Activated CD4-positive, alpha-beta T cell treated with anti-CD3 and anti-CD28 coated beads for 36 hours (primary cell): ENCODE results near the gene PNMA8B. TPM values are rescaled to one million over a fixed set of nuclear protein-coding genes. Genes with fewer than 3 reads are reported as not detected.

ENCODE experiments used
- ATAC-seq: fragments of 200-7000 bp; cut with Tn5 transposase; one replicate; pipeline ENCODE4 v1.10.0; 2021; ENCODE audit warnings: mild to moderate bottlenecking, moderate library complexity
- CTCF ChIA-PET: fragments of 350-600 bp; sonication (Branson Sonifier 250); formaldehyde crosslinking; loops from one replicate; lab custom pipeline; 2021; ENCODE audit warnings: antibody characterized with exemption; lab: Charles Lee
- POLR2A ChIA-PET: fragments of 350-600 bp; sonication (Branson Sonifier 250); formaldehyde crosslinking; loops from one replicate; lab custom pipeline; 2021; ENCODE audit warnings: antibody characterized with exemption, inconsistent platforms; lab: Charles Lee
- DNase-seq: peaks from one replicate; pipeline ENCODE4 v3.0.0-alpha.2; 2020
- H3K27ac Mint-ChIP-seq: one replicate; pipeline ENCODE4 v1.8.0; 2021; ENCODE audit warnings: mixed read lengths
- H3K27me3 Mint-ChIP-seq: one replicate; pipeline ENCODE4 v1.8.0; 2021; ENCODE audit warnings: mixed read lengths
- H3K36me3 Mint-ChIP-seq: one replicate; pipeline ENCODE4 v1.8.0; 2021; ENCODE audit warnings: low read depth, mixed read lengths
- H3K4me1 Mint-ChIP-seq: one replicate; pipeline ENCODE4 v1.8.0; 2021; ENCODE audit warnings: mixed read lengths
- H3K4me3 Mint-ChIP-seq: one replicate; pipeline ENCODE4 v1.8.0; 2021; ENCODE audit warnings: mild to moderate bottlenecking, moderate library complexity, mixed read lengths
- H3K9me3 Mint-ChIP-seq: one replicate; pipeline ENCODE4 v1.8.0; 2021; ENCODE audit warnings: low read depth, mixed read lengths
- intact Hi-C, 2 experiments: fragments of 100-400 bp; cut with DNase I in 1 of 2; cut with micrococcal nuclease in 1 of 2; formaldehyde crosslinking; loops; one replicate each; pipeline versions ENCODE4 v1.14.2 to v1.15.1; 2022 to 2024; cut with DNase I, micrococcal nuclease
- total RNA-seq, 2 experiments: library from RNA; stranded (reverse); gene quantifications; one replicate each; pipeline ENCODE4 v1.2.3, GENCODE V29; 2021

The PNMA8B gene
- total RNA-seq, 2 experiments from 2014 or later = 0.07 to 0.14 TPM

DNA sequence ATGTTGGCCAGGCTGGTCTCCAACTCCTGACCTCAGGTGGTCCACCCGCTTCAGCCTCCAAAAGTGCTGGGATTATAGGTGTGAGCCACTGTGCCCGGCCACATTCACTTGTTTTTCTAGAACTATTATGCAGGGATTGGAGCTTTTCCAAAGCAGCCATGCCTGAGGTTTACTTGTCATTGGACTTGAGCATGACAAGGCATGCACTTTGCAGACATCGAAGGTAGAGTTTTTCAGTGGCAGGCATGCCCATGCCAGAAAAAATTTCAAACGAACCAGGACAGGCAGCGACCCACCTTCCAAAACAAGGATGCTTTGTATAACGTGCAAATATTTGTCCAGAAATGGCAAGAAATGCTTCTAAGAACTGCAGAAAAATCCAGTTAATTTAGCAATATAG lies 42.0 kb downstream of the PNMA8B start:
- Mint-ChIP-seq H3K36me3 (peaks cover 3% of the 10 kb centered on the region), H3K27me3 (peaks cover 15% of the 10 kb centered on the region), H3K4me1 (no peaks in the 10 kb centered on the region), H3K9me3 (peaks cover 8% of the 10 kb centered on the region), H3K4me3 (no peak overlapping the region), H3K27ac (no peak overlapping the region)
- intact Hi-C loops = no loop called here
- POLR2A ChIA-PET = no interaction called here
- CTCF ChIA-PET = no interaction called here
- DNase-seq = no peak
- ATAC-seq = no peak

DNA sequence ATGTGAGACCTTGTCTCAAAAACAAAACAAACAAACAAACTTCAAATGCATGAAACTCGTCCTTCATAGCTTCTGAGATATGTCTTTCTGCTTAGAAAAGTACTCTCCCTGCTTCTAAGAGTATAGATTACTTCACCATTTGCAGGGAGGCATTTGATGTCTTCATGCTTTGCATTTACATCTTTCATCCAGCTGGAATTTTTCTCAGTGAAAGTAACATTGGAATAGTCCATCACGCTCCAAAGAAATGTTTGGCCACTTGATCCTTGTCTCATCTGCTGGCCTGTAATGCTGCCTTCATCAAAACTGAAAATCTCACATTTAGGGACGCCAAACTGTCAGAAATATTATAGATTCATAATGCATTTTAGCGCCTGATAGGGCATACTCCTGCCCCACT lies 43.5 kb downstream of the PNMA8B start:
- DNase-seq (no peak), ATAC-seq (no peak)
- Mint-ChIP-seq H3K9me3 (peaks cover 8% of the 10 kb centered on the region), H3K27ac (no peak overlapping the region), H3K27me3 (peaks cover 12% of the 10 kb centered on the region), H3K4me1 (no peaks in the 10 kb centered on the region), H3K36me3 (peaks cover 3% of the 10 kb centered on the region), H3K4me3 (no peak overlapping the region)
- POLR2A ChIA-PET = no interaction called here
- intact Hi-C loops = no loop called here
- CTCF ChIA-PET = interaction anchor here (0.5 to 0.6 kb wide), 2 partner anchors 36 to 155 kb away, joined by 3 to 4 read pairs; no protein-coding TSS in a partner anchor

DNA sequence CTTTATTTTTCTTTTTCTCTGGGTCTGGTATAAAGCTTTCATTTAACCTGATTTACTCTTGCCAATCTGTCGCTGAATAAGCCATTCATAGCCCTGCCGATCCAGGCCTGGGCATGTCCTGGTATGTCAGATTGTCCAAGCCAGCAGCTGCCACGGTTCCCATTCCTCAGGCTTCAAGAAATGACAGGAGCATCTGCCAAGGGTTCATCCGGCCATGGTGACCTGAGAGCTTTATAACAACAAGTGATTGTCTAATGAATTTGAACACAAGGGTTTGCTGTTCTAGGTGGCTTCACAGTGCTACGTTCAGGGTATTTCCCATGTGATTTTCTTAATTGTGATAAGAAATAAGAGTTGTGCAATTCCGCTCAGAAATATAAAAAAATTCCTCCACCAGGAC lies 44.3 kb downstream of the PNMA8B start:
- no peak for DNase-seq
- peaks cover 3% of the 10 kb centered on the region for H3K36me3 Mint-ChIP-seq
- peaks cover 12% of the 10 kb centered on the region for H3K27me3 Mint-ChIP-seq
- H3K4me1 Mint-ChIP-seq = no peaks in the 10 kb centered on the region
- H3K9me3 Mint-ChIP-seq = peaks cover 8% of the 10 kb centered on the region
- no peak for ATAC-seq
- no peak overlapping the region for H3K27ac Mint-ChIP-seq
- intact Hi-C loops = no loop called here
- CTCF ChIA-PET = interaction anchor here (0.6 kb wide), 1 partner anchor 83 kb away, joined by 3 read pairs; no protein-coding TSS in a partner anchor
- POLR2A ChIA-PET = no interaction called here
- H3K4me3 Mint-ChIP-seq = no peak overlapping the region

DNA sequence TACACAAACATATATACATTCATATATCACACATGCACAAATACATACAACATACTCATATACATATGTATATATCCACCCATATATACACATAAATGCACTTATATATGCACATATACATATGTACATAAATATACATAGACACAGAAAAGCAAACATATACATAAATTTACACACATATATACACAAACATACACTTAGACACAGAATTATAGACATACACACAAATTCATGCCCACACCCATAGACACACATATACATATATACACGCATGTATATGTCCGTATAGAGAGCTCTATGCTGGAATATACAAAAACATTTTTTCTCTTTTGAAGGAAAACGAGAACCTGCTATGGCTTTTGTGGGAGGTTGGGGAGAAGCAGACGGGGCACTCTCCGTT lies 44.9 kb downstream of the PNMA8B start:
- ChIA-PET CTCF (no interaction called here), POLR2A (no interaction called here)
- DNase-seq = no peak
- Mint-ChIP-seq H3K4me1 (no peaks in the 10 kb centered on the region), H3K36me3 (peaks cover 3% of the 10 kb centered on the region), H3K27ac (no peak overlapping the region), H3K9me3 (peaks cover 8% of the 10 kb centered on the region), H3K4me3 (no peak overlapping the region), H3K27me3 (peaks cover 13% of the 10 kb centered on the region)
- intact Hi-C loops = no loop called here
- no peak for ATAC-seq

DNA sequence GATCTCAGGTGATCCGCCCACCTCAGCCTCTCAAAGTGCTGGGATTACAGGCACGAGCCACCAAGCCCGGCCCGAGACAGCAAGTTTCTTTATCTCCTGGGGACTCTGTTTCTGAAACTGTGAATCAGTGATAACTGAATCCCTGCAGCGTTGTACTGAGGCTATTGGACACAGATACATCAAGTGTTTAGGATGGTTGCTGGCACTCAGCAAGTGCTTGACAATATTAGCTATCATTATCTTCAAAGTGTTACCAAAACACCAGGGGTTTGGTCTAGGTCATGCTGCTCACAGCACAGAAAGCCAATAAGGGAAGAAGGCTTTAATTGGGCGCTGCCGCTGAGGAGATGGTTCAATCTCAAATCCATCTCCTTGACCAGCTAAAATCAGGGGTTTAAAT lies 46.4 kb downstream of the PNMA8B start:
- Mint-ChIP-seq H3K27me3 (peaks cover 14% of the 10 kb centered on the region), H3K27ac (no peak overlapping the region), H3K4me1 (no peaks in the 10 kb centered on the region), H3K4me3 (no peak overlapping the region), H3K9me3 (peaks cover 8% of the 10 kb centered on the region), H3K36me3 (peaks cover 3% of the 10 kb centered on the region)
- ChIA-PET POLR2A (no interaction called here), CTCF (no interaction called here)
- DNase-seq = no peak
- ATAC-seq = no peak
- intact Hi-C loops = no loop called here

DNA sequence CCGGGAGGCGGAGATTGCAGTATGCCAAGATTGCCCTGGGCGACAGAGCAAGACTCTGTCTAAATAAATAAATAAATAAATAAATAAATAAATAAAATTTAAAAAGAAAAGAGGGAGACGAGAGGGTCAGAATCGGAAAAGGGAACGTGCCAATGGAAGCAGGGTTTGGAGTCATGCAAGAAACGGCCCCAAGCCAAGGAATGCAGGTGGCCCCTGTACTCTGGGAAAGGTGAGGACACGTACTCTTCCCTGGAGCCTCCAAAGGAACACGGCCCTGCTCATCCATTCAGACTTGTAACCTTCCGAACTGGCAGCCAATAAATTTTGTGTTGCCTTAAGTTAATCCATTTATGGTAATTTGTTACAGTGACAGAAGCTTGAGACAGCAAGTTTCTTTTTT lies 47.1 kb downstream of the PNMA8B start:
- CTCF ChIA-PET = no interaction called here
- H3K27ac Mint-ChIP-seq = no peak overlapping the region

DNA sequence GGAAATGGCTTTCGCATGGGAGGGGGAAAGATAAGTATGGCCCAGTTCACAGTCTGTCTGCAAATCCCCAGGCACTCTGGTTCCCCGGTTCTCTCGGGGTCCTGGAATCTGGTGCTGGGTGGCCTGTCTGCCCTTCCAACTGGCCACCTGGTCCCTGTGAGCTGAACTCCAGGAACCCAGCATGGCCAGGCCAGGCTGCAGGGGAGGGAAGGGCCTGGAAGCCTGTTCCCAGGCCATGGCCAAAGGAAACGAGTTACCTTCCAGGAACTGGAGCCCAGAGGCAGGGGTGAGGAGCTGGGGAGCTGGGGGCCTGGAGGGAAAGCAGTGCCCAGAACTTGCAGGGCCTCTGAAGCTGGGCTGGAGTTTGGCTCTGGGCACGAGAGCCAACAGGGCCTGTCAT lies 47.8 kb downstream of the PNMA8B start:
- H3K27me3 Mint-ChIP-seq = peaks cover 14% of the 10 kb centered on the region
- intact Hi-C loops = no loop called here
- no peak overlapping the region for H3K27ac Mint-ChIP-seq
- POLR2A ChIA-PET = no interaction called here
- no peak for DNase-seq
- CTCF ChIA-PET = no interaction called here
- no peaks in the 10 kb centered on the region for H3K4me1 Mint-ChIP-seq
- H3K4me3 Mint-ChIP-seq = no peak overlapping the region
- peaks cover 8% of the 10 kb centered on the region for H3K9me3 Mint-ChIP-seq
- H3K36me3 Mint-ChIP-seq = peaks cover 3% of the 10 kb centered on the region
- ATAC-seq = no peak

More for the DNA sequence above, 47.1 kb downstream of the PNMA8B start:
- POLR2A ChIA-PET = no interaction called here
- peaks cover 3% of the 10 kb centered on the region for H3K36me3 Mint-ChIP-seq
- DNase-seq (no peak), ATAC-seq (no peak)
- H3K27me3 Mint-ChIP-seq = peaks cover 14% of the 10 kb centered on the region
- H3K4me3 Mint-ChIP-seq = no peak overlapping the region
- no peaks in the 10 kb centered on the region for H3K4me1 Mint-ChIP-seq
- intact Hi-C loops = no loop called here
- H3K9me3 Mint-ChIP-seq = peaks cover 8% of the 10 kb centered on the region

DNA sequence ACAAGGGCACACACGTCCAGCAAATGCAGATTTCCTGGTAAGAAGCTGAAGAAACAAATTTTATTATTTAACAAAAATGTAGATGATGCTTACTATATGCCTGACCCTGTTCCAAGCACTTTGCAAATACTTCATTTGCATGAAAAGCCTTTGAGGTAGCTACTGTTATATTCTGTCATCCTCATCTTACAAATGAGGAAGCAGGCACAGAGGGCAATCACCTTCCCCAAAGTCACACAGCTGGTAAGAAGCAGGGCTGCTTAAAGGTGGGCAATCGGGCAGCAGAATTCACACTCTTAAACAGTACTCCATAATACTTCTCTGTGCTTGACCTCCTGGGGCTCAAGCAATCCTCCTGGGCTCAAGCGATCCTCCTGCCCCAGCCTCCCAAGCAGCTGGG lies 48.7 kb downstream of the PNMA8B start:
- ATAC-seq (no peak), DNase-seq (no peak)
- peaks cover 14% of the 10 kb centered on the region for H3K27me3 Mint-ChIP-seq
- intact Hi-C loops = no loop called here
- no peak overlapping the region for H3K27ac Mint-ChIP-seq
- H3K9me3 Mint-ChIP-seq = peaks cover 8% of the 10 kb centered on the region
- no peak overlapping the region for H3K4me3 Mint-ChIP-seq
- ChIA-PET CTCF (no interaction called here), POLR2A (no interaction called here)
- no peaks in the 10 kb centered on the region for H3K4me1 Mint-ChIP-seq
- H3K36me3 Mint-ChIP-seq = peaks cover 3% of the 10 kb centered on the region

DNA sequence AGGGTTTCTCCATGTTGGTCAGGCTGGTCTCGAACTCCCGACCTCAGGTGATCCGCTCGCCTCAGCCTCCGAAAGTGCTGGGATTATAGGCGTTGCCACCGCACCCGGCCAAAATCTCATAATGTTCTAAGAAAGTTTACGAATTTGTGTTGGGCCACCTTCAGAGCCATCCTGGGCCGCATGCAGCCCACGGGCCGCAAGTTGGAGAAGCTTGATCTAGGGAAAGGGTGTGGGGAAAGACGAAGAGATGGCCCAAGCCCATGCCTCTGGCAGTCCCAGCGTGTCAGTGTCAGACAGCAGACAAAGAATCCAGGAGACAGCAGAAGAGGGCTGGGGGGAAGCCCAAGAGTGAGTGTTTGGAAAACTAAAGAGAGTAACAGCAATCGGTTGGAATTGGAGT lies 49.6 kb downstream of the PNMA8B start:
- ChIA-PET CTCF (interaction anchor here (0.6 kb wide), 2 partner anchors 44 to 78 kb away, joined by 3 read pairs; no protein-coding TSS in a partner anchor), POLR2A (no interaction called here)
- Mint-ChIP-seq H3K4me1 (no peaks in the 10 kb centered on the region), H3K27me3 (peaks cover 14% of the 10 kb centered on the region), H3K27ac (no peak overlapping the region), H3K36me3 (peaks cover 3% of the 10 kb centered on the region), H3K4me3 (no peak overlapping the region), H3K9me3 (peaks cover 8% of the 10 kb centered on the region)
- no peak for ATAC-seq
- intact Hi-C loops = no loop called here
- no peak for DNase-seq

DNA sequence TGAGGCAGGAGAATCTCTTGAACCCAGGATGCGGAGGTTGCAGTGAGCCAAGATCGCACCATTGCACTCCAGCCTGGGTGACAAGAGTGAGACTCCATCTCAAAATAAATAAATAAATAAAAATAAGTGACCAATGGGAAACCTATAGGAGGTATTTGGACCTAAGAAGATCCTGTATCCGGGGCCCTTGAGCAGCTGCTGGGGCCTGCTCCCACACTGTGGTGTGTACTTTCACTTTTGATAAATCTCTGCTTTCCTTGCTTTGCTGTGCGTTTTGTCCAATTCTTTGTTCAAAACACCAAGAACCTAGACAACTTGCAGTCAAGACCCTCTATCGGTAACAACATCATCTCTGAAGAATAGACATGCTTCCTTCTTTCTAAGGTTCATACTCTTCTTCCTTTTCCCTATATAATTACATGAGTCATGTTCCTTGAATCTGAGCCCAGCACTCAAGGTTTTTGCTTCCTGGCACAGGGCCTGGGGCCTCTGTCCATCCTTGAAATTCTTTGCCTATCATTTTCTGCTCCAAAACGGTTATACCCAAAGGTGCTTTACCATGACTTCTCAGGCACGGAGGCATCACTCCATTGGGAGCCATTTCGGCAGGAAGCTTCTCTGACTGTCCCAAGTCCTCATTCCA lies 52.7 kb downstream of the PNMA8B start:
- Mint-ChIP-seq H3K27me3 (peaks cover 8% of the 10 kb centered on the region), H3K9me3 (no peaks in the 10 kb centered on the region), H3K4me1 (no peaks in the 10 kb centered on the region), H3K4me3 (no peak overlapping the region), H3K27ac (no peak overlapping the region), H3K36me3 (no peaks in the 10 kb centered on the region)
- ChIA-PET POLR2A (no interaction called here), CTCF (no interaction called here)
- intact Hi-C loops = no loop called here
- DNase-seq (no peak), ATAC-seq (no peak)

DNA sequence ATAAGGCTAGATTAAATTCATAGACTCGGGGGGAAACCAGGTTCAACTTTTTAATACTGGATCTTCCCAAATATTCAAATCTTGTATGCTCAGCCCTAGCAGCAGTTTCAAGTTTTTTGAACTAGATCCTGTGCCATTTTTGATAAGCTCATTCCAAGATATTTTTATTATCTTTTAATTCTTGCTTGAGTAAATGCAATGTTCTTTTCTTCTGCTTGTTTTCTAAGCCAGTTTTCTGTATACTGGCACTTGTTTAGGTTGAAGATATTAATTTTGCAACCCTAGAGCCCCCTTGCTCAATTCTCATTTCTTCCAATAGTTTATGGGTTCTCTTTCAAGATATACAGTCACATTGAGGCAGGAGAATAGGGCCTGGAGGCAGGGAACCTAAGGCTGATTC lies 53.8 kb downstream of the PNMA8B start:
- ChIA-PET POLR2A (no interaction called here), CTCF (no interaction called here)
- ATAC-seq (no peak), DNase-seq (no peak)
- Mint-ChIP-seq H3K9me3 (no peaks in the 10 kb centered on the region), H3K36me3 (no peaks in the 10 kb centered on the region), H3K27me3 (peaks cover 8% of the 10 kb centered on the region), H3K4me1 (no peaks in the 10 kb centered on the region), H3K4me3 (no peak overlapping the region), H3K27ac (no peak overlapping the region)
- intact Hi-C loops = no loop called here
